ENCODE measurements around the gene NTN1.

DNA sequence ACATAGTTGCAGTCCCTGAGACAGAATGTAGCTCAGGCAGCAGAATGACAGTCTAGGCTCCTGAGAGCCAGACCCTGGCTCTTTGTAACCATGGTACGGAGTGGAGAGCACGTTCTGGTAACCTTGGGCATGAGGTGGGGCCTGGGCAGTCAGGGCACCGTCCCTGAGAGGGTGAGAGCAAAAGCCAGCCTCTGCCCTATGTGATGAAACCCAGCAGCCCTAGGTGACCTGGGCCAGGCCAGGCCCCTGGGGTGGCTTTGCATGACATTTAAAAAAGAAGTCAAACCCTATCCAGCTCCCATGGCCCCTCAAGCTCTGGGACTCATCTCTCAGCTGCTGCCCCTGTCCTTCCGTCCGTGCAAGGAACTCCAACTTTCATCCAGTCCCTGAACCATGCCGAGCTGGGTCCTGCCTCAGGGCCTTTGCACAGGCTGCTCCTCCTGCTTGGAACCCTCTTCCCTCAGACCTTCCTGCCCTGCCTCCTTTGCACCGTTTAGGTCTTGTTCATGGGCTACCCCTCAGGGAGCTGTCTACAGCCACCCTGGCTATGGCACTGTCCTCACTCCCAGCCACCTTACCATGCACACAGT, 188.6 kb downstream of the NTN1 start:
- no peak for TF ChIP-seq EZH2 (IDR thresholded peaks at IDR 0.05)
- TF ChIP-seq, protein P1, sequence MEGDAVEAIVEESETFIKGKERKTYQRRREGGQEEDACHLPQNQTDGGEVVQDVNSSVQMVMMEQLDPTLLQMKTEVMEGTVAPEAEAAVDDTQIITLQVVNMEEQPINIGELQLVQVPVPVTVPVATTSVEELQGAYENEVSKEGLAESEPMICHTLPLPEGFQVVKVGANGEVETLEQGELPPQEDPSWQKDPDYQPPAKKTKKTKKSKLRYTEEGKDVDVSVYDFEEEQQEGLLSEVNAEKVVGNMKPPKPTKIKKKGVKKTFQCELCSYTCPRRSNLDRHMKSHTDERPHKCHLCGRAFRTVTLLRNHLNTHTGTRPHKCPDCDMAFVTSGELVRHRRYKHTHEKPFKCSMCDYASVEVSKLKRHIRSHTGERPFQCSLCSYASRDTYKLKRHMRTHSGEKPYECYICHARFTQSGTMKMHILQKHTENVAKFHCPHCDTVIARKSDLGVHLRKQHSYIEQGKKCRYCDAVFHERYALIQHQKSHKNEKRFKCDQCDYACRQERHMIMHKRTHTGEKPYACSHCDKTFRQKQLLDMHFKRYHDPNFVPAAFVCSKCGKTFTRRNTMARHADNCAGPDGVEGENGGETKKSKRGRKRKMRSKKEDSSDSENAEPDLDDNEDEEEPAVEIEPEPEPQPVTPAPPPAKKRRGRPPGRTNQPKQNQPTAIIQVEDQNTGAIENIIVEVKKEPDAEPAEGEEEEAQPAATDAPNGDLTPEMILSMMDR (IDR thresholded peaks at IDR 0.05): no peak
